HepG2 (cell line): ENCODE data around the gene HOXD1.

Experiments
- GTF2F1 ChIP-seq: fragments of 150-350 bp; IDR thresholded peaks from 2 replicates; pipeline ENCODE4 v1.6.1; 2014; ENCODE audit warnings: low read length
- HDAC2 ChIP-seq: sonication (generic); formaldehyde crosslinking; IDR thresholded peaks from 2 replicates; pipeline ENCODE4 v1.4.0; 2020; ENCODE audit warnings: missing genetic modification reagents
- MXI1 ChIP-seq: IDR thresholded peaks from 3 replicates; pipeline ENCODE4 v1.6.1; 2012; ENCODE audit warnings: low read depth, low read length, inconsistent platforms, borderline replicate concordance
- PTBP1 ChIP-seq: fragments of 200-400 bp; formaldehyde crosslinking; IDR thresholded peaks from 2 replicates; pipeline ENCODE4 v1.6.1; 2018; ENCODE audit warnings: low read length, low read depth; ENCODE audit not compliant: poor library complexity, severe bottlenecking
- XRCC5 ChIP-seq: fragments of 200-400 bp; formaldehyde crosslinking; optimal IDR thresholded peaks from 2 replicates; pipeline ENCODE3; 2017; ENCODE audit warnings: mild to moderate bottlenecking, low read length
- ZNF383 ChIP-seq: sonication (generic); formaldehyde crosslinking; IDR thresholded peaks from 2 replicates; pipeline ENCODE4 v1.4.0; 2020; ENCODE audit warnings: missing genetic modification reagents, mild to moderate bottlenecking, borderline replicate concordance

GRCh38 chr2:176213406-176213805 is 24.9 kb downstream of the HOXD1 start:
- TF ChIP-seq XRCC5 (no peak), MXI1 (no peak), HDAC2 (CRISPR knock-in tag) (no peak), ZNF383 (CRISPR knock-in tag) (no peak), GTF2F1 (no peak), PTBP1 (no peak)
